ENCODE data around the gene CALCOCO1.

DNA sequence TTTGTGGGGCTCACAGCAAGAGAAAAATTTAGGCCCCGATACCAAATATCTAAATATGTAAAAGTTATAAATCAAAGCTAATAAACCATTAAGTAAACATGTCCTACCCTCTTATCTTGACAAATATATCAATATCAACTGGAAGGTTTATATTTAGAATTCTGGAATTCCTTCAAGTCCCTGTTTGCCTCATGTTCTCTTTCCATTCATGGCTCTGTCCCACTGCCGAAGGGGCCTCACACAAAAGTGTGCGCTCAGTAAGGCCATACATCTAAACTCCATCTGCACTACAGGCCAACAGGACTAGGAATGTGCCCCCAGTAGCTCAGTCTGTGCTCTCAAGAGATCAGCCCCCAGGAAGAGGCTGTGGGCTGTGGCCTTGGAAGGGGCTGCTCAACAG, 40.8 kb downstream of the CALCOCO1 start:
- TF ChIP-seq, protein P1, sequence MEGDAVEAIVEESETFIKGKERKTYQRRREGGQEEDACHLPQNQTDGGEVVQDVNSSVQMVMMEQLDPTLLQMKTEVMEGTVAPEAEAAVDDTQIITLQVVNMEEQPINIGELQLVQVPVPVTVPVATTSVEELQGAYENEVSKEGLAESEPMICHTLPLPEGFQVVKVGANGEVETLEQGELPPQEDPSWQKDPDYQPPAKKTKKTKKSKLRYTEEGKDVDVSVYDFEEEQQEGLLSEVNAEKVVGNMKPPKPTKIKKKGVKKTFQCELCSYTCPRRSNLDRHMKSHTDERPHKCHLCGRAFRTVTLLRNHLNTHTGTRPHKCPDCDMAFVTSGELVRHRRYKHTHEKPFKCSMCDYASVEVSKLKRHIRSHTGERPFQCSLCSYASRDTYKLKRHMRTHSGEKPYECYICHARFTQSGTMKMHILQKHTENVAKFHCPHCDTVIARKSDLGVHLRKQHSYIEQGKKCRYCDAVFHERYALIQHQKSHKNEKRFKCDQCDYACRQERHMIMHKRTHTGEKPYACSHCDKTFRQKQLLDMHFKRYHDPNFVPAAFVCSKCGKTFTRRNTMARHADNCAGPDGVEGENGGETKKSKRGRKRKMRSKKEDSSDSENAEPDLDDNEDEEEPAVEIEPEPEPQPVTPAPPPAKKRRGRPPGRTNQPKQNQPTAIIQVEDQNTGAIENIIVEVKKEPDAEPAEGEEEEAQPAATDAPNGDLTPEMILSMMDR (IDR thresholded peaks at IDR 0.05) = no peak
- TF ChIP-seq POLR2AphosphoS5 (IDR thresholded peaks at IDR 0.05) (no peak), EP300 (IDR thresholded peaks at IDR 0.05) (no peak), POLR2A (IDR thresholded peaks at IDR 0.05) (no peak)

Data from sigmoid colon (tissue), 4 donors.